IPS DF 4.7 (cell line): ENCODE results near the gene DNAJC12.
"Not testable (repeated sequence)": the region's sequence is repeated elsewhere in the genome, so short reads cannot be mapped to it uniquely, and the experiment has no call there.

Experiments
- DNase-seq: peaks from one replicate; pipeline ENCODE4 v3.0.0-alpha.2; 2013; ENCODE audit warnings: low spot score; ENCODE audit errors: extremely low read depth

The DNAJC12 gene

DNA sequence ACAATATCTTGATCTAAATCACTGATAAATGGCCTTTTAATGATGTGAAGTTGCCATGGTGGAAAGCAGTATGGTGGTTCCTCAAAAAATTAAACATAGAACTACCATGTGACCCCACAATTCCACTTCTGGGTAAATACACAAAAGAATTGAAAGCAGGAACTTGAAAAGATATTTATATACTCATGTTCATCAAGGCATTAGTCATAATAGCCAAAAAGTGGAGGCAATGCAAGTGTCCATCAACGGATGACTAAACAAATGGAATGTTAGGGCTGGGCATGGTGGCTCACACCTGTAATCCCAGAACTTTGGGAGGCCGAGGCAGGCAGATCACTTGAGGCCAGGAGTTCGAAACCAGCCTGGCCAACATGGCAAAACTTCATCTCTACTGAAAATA, 2.0 kb upstream of the DNAJC12 start:
- no peak for DNase-seq

DNA sequence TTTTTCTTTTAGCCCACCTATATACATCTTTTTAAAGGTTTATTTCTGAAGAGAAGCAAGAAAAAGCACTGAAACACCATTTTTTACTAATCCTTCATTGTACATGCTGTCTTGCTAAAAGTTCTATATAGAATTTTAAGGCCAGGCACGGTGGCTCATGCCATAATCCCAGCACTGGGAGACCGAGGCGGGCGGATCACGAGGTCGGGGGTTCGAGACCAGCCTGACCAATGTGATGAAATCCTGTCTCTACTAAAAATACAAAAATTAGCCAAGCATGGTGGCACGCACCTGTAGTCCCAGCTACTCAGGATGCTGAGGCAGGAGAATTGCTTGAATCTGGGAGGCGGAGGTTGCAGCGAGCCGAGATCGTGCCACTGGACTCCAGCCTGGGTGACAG, 1.5 kb upstream of the DNAJC12 start:
- not testable (repeated sequence) for DNase-seq

DNA sequence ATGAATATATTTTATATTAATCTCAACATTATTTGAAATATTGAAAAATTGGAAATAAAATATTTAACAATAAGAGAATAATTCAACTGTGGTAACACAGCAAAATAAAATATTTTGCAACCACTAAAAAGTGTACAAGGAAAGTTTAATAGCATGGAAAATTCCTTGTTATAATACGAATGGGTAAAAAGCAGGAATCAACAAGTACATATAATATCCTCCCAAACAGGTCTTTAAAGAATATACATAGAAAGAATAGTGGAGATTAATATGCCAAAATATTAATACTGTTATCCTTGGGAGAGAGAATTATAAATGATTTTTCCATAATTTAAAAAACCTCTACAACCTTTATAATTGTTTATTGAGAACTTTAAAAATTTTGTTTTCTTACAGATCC, 1.0 kb downstream of the DNAJC12 start:
- no peak for DNase-seq

DNA sequence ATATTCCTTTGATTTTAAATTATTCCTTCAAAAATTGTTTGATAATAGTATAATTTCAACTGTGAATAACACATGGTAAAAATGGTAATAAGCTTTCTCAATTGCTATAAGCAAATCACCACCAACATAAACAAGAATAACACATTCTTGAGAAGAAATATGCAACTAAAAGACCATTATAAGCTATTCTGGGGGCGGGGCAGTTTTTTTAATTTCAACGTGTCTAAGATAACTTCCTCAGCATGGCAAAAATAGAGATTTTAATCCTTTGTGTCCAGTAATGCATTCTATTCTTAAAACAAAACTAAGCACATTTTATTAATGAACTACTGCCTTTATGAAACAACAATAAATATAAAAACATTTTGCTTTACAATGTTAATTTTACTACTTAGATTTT, 1.5 kb downstream of the DNAJC12 start:
- no peak for DNase-seq

DNA sequence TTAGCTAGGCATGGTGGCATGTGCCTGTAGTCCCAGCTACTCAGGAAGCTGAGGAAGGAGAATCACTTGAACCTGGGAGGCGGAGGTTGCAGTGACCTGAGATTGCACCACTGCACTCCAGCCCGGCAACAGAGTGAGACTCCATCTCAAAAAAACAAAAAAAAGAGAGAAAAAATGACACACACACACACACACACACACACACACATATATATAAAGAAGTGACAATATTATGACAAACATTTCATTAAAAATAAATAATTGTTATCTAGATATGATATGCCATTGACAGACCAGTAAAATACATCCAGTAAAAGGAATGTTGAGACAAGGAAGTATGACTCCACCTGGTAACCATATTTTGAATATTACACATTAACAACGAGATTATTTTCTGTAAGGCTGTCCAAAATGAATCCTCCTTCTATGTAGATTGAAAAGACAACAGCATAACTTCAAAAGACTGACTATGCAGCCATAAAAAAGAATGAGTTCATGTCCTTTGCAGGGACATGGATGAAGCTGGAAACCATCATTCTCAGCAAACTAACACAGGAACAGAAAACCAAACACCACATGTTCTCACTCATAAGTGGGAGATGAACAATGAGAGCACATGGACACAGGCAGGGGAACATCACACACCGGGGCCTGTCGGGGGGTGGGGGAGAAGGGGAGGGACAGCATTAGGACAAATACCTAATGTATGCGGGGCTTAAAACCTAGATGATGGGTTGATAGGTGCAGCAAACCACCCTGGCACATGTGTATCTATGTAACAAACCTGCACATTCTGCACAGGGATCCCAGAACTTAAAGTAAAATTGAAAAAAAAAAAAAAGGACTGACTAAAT, 2.2 kb downstream of the DNAJC12 start:
- not testable (repeated sequence) for DNase-seq

DNA sequence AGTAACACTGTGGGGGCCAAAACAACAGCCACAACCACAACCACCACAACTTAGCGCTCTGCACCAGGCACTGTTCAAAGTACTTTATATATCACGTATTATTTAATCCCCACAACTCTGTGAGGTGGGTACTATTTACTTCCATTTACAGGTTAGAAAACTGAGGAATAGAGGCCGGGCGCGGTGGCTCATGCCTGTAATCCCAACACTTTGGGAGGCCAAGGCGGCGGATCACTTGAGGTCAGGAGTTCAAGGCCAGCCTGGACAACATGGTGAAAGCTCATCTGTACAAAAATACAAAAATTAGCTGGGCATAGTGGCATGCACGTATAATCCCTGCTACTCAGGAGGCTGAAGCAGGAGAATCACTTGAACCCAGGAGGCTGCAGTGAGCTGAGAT, 3.6 kb downstream of the DNAJC12 start:
- DNase-seq: no peak

DNA sequence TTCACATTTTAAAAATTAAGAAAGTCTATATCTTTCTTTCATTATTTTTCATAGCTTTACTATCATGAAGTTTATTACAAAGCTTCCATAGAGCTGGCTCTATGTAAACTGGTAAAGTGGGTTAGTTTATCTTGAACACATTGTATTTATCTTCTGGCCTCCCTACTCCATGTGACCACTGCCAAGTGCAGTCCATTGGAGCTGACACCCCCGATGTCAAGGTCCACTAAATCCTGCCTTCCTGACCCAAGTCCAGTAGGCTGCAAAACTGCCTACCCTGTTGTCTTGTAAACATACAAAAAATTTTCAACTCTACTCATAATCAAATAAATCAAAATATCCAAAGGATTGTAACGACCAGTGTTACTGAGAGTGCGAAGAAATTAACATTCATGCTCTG, 10.2 kb downstream of the DNAJC12 start:
- DNase-seq: no peak

DNA sequence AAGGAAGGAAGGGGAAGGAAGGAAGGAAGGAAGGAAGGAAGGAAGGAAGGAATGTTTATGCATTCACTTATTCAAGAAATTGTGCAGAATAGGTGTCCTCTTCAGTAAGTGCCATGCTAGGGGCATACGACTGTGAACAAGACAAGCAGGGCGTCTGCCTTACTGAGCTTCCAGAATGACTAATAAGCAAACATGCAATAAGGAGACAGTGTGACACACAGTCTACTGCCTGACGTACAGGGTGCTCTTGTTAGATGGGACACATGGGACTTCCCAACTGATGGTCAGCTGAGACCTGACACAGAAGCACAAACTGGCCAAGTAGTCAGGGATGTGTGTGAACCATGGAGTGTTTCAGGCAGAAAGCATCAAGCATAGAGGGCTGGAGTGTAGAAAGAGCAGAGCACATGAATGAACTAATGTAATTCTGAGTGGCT, 18.2 kb downstream of the DNAJC12 start:
- DNase-seq: no peak

DNA sequence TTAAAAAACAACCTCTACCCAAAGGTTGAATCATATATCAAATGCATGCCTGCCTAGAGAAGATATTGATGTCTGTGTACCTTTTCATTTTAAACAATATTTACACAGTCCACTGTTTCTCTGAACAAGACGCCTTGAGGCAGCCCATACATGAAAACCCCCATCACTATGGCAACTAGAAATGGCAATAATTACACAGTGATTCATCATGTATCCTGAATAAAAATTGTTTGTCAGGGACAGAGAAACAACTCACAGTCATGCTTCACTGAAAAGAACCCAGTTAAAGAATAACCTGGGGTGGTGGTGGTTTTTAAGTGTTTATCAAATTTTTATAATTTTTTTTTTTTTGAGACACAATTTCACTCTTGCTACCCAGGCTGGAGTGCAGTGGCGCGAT, 19.7 kb downstream of the DNAJC12 start:
- DNase-seq: no peak

DNA sequence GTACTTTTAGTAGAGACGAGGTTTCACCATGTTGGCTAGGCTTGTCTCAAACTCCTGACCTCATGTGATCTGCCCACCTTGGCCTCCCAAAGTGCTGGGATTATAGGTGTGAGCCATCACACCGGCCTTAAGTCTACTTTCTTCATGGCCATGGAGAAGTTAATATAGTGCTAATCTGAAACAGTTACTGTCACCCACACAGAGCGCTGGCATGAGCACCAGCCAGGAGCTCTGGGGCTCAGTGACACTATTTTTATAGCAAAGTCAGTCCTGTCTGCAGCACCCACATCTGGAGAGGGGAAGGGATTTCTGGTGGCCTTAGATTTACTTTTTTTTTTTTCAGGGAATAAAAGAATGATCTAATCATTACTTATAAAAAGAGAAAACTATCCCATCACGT, 21.3 kb downstream of the DNAJC12 start:
- DNase-seq: no peak

DNA sequence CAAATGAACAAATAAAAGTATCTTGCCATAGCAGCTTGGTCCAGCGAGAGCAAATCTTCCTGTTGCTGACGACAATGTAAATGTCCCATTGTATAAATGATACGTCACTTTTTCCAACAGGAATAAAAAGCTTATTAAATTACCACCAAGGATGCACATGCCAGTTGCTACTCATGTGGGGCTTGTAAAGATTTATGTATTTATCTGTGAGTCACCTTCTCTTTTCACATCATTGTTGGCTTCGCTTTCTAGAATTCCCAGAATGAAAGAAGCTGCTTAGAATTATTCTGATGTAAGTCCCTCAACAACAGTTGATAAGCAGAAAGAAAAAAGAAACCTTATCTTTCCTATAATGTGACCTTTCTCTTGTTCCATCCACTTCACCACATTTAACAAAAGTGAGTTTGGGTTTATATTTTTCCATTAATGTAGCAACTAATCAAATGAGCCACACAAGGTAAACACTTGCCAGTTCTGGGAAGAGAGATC, 22.4 kb downstream of the DNAJC12 start:
- no peak for DNase-seq

DNA sequence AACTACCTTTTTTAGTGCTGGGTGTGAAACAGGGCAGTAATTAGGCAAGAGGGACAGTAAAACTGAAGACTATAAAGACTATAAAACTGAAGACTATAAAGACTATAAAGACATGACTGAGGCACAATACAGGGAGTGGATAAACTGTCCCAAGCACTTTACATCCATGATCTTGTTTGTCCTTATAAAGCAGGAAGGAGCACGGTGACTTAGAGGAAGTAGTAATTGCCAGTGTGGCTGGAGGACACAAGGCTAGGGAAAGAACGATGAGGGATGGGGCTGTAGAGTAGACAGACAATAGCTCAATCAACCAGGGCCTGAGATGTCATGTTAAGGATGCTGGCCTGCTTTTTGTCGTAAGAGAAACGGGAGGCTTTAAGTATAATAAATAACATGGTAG, 26.0 kb downstream of the DNAJC12 start:
- DNase-seq: no peak

DNA sequence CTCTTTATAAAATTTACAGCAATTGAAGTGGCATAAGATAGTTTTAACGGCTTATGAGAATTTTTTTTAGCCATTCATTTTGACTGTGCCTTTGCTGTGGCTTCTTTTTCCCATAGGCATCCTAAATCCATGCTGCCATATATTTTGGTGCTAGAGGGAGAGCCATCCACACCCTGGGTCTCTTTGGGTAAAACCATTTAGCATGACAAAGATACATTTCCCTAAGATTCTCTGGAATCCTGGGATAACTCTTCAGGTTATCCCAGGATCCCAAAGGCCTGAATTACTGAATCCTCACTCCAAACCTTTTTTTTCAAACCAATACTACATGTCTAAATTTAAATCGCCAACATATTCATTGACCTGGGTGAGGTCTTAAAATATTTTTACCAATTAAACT, 28.9 kb downstream of the DNAJC12 start:
- no peak for DNase-seq

DNA sequence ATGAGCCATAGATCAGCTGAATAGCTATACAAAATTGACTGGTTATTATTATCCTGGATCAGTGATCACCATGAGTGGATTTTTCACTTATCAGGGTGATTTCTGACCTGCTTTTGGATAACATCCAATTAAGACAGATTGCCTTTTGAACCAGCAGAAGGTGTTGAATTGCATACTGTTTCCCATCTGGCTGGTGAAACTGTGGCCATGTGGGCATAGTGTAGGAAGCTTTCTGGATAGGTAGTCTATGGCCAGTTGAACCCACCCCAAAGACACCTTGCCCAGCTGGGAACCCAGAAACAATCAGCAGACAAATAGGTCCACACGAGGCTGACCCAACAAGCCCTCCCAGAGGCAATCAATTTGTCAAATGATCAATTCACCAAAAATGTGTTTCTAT, 29.3 kb downstream of the DNAJC12 start:
- DNase-seq: no peak

DNA sequence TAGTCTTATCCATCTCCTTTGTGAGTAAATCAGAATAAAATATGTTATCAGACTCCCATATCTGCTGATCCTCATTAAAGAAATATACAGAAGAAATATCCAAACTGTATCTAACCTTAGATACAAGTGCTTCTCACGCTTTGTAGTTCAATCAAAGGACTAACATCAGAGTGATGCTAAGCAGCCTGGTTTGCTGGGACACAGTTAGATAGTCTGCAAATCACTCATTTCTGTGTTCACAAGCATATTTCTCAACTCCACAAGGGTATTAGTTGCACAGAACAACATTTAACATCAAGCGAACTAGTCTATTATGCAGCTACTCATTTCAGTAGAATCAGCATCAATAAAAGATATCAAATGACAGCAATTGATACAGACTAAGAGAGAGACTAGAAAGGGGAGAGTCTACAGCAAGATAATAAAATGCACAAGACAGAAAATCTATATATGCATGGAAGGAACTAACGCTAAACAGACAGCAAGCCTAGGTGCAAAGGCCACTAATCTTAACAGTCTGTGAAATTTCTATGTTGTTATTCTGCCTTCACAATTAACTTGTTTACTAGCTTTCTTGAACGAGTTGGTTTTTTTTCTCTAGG, 30.0 kb downstream of the DNAJC12 start:
- no peak for DNase-seq

DNA sequence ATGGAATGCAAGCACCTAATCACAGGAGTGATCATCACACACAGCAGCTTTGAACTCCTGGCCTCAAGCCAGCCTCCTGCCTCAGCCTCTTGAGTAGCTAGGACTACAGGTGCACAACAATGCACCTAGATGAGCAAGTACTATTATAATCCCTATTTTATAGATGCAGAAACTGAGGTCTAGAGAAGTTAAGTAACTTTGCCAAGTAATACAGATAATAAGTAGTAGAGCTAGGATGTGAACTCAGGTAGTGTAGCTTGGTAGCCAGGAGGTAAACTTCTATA, 33.7 kb downstream of the DNAJC12 start:
- DNase-seq: no peak

DNA sequence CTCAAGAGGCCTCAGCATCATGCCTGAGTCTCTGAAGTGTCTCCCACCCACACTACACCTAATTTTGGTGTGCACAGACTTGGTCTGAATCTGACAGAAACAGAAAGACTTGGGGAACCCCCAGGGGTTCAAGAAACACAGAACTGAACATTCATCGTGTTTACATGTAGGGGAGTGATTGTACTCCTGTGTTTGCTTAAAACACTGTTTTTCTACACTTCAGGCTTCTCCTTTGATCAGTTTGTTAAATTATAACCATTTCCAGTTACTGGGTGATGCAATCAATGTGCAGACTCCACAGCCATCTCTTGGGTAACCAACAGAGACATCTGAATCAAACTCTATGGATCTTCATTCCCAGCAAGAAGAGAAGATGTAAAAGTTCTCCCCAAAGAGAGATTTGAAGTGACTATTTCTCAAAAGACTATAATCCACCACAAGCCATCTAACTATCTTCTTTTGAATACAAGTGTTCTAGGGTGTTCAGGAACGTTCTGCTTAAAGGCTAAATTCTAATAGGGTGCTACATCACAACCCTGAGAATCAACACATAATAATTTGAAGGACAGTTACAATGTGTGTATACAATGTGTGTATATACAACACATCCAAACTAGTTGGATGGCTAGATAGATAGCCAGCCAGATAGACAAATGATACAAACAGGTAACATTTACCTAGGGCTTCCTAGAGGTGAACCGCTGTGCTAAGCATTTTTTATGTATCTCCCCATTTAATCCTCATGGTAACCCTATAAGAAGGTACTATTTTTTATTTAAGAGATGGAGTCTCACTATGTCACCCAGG, 34.2 kb downstream of the DNAJC12 start:
- DNase-seq: no peak

DNA sequence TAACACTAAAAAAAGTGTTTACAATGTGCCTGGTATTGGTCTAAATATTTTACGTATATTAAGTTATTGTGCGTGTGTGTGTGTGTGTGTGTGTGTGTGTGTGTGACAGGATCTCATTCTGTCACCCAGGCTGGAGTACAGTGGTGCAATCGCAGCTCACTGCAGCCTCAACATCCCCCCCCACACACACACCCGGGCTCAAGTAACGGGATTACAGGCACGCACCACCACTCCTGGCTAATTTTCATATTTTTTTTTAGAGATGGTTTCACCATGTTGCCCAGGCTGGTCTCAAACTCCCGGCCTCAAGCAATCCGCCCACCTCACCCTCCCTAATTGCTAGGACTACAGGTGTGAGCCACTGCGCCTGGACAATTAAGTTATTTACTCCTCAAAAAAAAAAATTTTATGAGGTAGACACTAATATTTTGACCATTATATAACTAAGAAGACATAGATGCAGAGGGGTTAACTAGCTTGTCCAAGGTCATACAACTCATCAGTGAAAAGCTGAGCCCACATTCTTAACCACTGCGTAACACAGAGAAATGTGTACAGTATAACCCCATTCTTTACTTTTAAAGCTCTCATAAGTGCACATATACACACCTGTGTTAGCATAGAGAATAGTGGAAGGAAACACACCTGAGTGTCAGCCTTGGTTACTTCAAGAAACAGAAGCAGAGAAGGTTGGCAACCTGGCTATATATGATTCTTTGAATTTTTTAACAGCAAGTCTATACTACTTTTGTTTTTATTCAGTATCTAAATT, 35.0 kb downstream of the DNAJC12 start:
- no peak for DNase-seq

DNA sequence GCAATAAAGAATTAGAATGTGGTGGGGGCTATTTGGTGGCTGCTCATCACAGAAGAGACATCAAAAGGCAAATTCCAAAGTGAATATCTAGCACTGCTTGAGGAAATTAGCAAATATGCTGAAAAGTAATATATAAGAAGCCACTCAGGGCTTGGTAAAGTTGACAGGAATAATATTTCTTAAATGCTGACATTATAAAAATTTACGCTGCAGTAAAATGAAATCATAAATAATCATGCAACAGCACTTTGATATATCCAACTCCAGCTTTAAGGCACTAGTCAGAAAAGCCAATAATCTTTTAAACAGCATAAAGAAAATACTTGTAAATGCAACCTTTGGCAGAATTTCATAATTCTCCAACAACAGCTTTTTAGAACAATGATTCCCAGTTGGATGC, 36.9 kb downstream of the DNAJC12 start:
- DNase-seq: no peak

DNA sequence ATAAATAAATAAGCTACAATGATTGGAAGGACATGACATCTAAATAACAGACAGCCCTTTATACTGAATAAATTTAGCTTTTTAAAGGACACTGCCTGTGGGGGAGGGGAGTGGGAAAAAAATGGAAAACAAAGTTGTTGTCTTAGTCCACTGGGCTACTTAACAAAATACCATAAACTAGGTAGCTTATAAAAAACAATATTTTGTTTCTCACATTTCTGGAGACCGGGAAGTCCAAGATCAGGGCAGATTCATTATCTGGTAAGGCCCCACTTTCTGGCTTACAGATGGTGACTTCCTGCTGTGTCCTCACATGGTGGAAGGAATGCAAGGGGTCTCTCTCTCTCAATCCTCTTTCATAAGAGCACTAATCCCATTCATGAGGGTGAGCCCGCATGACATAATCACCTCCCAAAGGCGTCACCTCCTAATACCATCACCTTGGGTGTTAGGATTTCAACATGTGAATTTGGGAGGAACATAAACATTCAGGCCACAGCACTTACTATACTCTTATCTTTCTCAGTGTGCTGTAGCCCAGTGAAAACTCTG, 43.0 kb downstream of the DNAJC12 start:
- no peak for DNase-seq

DNA sequence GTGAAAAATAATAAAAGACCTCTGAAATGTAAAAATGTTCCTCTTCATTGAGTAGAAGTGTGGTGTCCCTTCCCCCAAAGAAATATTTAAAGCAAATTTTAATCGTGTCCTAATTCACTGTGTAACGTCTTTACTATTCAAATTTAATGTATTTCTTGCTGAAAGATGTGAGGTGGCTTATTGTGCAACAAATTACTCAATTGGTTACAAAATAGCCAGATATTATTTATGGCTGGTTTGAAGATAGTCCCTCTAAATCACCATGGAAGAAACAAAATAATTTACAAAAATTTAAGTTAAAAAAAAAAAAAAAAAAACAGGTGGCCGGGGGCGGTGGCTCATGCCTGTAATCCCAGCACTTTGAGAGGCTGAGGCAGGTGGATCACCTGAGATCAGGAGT, 43.7 kb downstream of the DNAJC12 start:
- DNase-seq: no peak
